Spleen (tissue), 7 donors: ENCODE data around the gene CCDC17.

Experiments
- POLR2AphosphoS5 ChIP-seq, 3 donors: sonication (generic); formaldehyde crosslinking; IDR thresholded peaks; one replicate each; pipeline ENCODE4 v1.5.1; 2017; ENCODE audit warnings: antibody characterized with exemption in 3 of 3
- TF ChIP-seq, protein P1 (sequence below), 11 experiments: fragments of 200-600 bp in 7 of 11; fragments of 450-650 bp in 4 of 11; sonication (generic) in 4 of 11; IDR thresholded peaks in 8 of 11; conservative IDR thresholded peaks in 3 of 11; 1 replicate in 7 of 11; 2 replicates in 4 of 11; pipeline versions ENCODE4 v1.4.0 to v1.8.0; 2016 to 2021; ENCODE audit warnings: antibody characterized with exemption in 11 of 11, inconsistent platforms in 4 of 11, mild to moderate bottlenecking in 1 of 11
- donor health status: DM: no; HTN: no; CAD: no; lungs with moderate emphysema.
- donor health status: DM: no; HTN: no; CAD: no.
- donor health status: DM: no; HTN: no; CAD: no.

DNA sequence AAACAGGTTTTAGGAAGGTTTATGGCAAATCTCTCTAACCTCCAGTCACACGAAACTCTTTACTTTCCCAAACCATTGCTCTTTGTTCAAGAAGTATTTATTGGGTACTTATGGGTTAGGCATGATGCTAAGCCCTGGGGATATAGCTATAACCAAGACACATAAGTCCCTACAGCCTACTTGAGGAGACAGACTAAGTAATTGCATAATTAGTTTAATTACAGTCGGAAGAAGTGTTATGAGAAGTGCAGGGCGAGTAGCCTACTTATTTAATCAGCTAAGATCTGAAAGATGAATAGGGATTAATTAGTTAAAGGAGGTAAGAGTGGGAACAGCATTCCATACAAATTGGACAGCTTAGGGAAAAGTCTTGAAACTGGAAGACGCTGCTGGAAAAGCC lies 53.2 kb downstream of the CCDC17 start:
- TF ChIP-seq, protein P1, sequence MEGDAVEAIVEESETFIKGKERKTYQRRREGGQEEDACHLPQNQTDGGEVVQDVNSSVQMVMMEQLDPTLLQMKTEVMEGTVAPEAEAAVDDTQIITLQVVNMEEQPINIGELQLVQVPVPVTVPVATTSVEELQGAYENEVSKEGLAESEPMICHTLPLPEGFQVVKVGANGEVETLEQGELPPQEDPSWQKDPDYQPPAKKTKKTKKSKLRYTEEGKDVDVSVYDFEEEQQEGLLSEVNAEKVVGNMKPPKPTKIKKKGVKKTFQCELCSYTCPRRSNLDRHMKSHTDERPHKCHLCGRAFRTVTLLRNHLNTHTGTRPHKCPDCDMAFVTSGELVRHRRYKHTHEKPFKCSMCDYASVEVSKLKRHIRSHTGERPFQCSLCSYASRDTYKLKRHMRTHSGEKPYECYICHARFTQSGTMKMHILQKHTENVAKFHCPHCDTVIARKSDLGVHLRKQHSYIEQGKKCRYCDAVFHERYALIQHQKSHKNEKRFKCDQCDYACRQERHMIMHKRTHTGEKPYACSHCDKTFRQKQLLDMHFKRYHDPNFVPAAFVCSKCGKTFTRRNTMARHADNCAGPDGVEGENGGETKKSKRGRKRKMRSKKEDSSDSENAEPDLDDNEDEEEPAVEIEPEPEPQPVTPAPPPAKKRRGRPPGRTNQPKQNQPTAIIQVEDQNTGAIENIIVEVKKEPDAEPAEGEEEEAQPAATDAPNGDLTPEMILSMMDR (IDR thresholded peaks at IDR 0.05 in 8 of 11, conservative IDR thresholded peaks at IDR 0.05 in 3 of 11) = no peak
- TF ChIP-seq POLR2AphosphoS5 (IDR thresholded peaks at IDR 0.05) = no peak
